ENCODE data around the gene APOA5.
"Not testable (repeated sequence)": the region's sequence is repeated elsewhere in the genome, so short reads cannot be mapped to it uniquely, and the experiment has no call there.

The APOA5 gene

DNA sequence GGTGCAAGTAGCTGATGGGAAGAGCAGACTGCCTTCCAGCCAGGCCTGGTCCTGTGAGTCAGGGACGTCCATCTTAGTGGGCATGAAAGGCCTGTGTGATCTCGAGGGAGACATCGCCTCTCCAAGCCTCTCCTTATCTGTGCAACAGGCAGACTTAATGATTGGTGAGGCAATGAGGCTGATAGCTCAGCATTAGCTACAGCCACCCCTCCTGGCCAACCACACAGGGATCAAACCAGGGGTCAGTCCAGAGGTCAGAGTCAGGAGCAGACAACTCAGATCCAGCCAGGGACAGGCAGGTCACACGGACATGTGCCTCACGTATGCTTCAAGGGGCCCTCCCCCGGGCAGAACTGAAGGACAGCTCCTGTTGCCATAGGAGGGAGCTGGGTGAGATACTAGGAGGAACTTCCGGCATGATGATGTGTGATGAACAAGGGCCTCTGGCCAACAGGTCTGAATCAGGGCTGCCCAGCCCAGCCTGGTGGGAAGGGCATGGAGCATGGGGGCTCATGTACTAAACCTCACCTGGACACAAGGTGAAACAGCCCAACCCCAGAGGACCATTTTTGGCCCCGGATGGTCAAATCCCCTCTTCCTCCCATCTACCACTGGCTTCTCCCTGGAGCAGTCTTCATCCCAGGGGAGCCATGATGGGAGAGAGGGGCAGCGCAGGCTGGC lies 35.2 kb upstream of the APOA5 start:
- DNase-seq = no peak

DNA sequence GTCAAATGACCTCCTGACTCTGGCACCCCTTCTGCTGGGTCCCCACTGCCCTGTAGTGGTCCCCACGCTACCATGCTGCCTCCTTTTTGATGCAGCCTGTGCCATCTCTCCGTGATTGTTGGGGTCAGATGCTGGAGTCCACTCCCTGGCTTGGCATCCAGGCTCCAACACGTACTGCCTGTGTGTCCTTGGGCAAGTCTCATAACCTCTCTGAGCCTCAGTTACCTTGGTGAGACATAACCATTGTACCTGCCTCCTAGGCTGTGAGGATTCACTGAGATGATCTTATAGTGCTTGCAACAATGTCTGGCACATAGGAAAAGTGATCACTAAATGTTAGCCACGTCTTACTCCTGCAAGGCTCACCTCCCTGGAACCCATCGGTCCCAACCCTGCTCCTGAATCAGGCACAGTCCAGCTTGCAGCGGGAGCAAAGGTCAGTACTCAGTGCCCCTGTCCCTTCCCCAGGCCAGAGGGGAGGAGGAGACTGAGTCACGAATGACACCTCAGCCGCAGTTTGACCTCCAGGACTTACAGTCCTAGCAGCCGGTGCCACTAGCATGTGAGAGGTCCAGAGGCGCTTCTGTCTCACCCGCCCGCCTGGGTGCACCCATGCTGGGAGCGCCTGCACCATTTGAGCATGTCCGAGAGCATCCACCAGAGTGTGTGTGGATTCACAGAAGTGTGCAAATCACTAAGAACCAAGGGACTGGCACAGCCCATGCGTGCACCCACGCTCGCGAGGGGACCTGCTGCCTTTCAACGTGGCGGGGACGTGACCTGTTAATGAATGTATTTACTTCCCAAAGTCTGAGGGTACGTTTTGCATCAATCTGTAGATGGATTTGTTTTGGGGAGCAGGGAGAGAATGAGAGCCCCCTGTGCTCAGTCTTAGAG lies 34.4 kb upstream of the APOA5 start:
- no peak for DNase-seq

DNA sequence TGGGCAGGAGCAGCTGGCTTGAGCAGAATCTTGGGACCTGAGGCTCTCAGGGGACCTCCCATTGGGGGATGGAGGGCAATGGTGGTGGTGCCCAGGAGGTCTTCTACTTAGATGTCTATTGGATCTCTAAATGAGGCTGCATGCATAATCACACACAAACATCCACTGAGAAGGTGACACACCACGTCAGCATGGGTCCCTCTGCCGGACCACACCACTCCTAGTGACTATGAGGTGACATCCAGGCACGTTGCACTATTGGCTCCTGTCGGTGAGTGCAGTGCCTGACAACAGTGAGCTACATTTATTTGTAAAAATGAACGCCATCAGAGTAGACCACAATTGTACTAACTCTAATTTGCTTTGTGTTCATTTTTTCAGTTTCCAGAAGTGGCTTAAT lies 33.8 kb upstream of the APOA5 start:
- DNase-seq = no peak

DNA sequence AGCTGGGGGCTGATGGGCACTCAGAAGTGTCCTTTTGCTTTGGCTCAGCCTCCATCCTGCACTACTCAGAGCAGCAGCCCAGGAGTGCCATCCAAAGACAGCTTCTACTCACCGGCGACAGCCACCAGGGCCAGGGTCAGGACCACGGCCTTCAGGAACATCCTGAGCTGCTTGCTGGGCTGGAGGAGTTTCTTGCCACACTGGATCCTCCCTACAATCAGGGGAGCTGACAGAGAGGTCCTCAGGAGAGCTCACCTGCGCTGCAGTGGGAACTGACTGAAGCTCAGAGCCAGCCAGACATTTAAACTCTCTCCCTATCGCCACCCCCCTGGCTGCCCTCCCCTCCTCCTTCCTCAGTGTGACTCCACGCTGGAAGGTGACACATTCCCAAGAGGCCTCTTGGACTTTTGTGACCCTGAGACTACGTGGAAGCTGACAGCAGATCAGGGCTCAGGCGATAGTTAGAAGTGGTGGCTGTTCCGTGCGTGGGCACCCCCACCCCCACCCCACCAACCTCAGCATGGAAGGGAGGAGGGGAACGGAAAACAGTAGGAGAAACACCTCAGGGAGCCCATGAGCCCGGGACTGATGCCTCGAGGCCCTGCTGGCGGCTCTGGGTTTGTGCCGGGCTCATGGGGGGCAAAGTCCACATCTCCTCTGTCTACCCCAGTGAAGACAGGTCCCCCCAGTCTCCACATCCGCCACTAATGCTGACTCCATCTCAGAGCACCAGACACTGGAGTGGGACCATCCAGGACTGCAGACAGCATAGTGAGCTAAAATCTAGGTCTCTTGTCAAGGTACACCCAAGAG lies 31.6 kb upstream of the APOA5 start, which contains the start of gene APOA4:
Gene APOA4 (minus strand): TSS at position 274 of the 813 bp plus-strand sequence. CDS start 113 bp downstream, at position 161.
- DNase-seq = no peak

DNA sequence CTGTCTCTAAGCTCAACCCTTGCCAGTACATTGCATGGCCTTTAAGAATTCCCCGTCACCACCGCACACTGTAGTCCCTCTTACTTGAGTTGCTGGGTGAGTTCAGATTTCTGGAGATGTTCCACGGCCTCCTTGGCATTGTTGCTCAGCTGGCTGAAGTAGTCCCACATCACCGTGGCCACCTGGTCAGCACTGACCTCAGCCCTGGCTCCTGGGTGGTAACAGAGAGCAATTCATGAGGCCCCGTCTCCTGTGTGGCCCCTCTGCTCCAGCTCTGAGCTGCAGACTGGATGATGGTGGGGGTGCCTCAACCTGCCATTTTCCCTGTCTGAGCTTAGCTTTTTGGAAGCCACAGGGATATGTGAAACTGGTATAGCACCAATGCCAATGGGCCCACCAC lies 30.9 kb upstream of the APOA5 start:
- no peak for DNase-seq

DNA sequence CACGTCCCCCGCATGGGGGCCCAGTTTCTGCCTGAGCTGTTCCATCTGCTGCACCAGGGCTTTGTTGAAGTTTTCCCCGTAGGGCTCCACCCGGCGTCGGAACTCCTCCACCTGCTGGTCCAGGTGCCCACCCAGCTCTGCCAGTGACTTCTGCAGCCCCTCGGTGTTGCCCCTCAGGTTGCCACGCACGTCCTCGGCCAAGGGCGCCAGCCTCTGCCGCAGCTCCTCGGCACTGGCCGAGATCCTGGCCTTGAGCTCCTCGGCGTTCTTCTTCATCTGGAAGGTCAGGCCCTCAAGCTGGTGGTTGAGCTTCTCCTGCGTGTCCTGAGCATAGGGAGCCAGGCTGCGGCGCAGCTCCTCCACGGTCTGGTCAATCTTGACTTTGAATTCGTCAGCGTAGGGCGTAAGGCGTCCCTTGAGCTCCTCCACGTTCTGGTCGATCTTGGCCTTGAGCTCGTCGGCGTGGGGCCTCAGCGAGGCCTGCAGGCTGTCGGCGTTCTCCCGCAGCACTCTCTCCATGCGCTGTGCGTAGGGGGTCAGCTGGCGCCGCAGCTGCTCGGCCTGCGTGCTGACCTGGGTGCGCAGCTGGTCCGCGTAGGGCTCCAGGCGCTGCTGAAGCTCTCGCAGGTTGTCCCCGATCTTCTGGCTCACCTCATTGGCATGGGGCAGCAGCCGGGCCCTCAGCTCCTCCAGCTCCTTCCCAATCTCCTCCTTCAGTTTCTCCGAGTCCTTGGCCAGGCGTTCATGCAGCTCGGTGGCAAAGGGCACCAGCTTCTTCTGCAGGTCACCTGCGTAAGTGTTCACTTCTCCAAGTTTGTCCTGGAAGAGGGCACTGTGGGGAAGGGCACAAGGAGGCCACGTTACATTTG lies 29.6 kb upstream of the APOA5 start:
- DNase-seq = no peak

DNA sequence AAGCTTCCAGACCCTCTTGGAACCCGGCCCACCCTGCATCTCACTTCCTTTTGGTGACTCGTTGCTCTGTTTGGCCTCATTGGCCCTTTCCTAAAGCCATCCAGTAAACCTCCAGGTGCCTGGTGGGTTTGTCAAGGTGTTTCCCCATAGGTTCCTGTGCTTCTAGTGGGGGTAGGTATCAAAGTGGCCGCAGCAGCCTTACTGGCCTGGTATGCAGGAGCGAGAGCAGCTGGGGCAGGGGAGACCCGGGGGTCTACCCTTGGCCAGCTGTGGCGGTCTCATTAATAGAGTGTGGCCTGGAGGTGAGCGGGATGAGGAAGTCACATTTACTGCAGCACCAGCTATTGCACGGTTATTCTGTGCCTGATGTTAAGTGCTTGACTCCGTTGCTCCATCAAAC lies 27.4 kb upstream of the APOA5 start:
- no peak for DNase-seq

DNA sequence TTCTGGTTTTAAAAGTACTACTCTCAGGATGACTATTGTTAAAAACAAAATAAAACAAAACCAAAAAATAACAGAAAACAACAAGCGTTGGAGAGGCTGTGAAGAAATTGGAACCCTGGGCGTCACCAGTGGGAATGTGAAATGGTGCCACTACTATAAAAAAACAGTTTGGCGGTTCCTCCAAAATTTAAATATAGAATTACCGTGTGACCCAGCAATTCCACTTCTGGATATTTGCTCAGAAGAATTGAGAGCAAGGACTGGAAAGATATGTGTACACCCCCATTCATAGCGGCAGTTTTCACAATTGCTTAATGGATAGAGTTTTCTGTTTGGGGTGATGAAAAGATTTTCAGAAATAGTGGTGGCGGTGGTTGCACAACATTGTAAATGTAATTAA lies 22.8 kb upstream of the APOA5 start:
- DNase-seq = no peak

DNA sequence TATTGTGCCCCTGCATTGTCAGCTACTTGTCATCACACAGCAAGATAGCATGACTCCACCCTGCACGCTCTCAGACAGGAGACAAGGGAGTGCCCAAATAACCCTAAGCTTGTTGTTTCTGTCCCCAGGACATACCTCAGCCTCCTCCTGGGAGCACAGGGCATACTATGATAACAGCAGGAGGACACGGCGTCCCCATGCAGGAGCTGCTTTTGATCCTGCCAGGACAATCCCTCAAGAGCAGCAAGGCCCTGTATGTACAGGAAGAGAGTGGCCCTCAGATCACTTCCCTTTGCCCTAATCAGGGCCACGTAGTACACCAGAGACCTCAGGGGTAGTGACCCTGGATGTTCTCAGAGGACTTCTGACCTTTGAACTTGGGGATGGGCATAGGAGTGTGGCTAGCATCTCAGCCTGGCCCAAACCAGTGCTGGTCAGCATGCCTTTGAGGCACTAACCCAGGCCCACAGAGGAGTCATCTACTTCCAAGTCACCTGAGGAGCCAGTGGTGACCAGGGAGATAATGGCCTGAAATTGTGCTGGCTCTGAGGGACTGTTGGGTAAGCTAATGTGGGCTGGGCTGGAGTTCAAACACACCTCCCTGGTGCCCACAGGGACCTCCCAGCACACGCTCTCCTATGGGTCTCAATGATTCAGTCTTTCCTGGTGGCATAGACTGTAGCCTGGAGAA lies 22.2 kb upstream of the APOA5 start:
- no peak for DNase-seq

DNA sequence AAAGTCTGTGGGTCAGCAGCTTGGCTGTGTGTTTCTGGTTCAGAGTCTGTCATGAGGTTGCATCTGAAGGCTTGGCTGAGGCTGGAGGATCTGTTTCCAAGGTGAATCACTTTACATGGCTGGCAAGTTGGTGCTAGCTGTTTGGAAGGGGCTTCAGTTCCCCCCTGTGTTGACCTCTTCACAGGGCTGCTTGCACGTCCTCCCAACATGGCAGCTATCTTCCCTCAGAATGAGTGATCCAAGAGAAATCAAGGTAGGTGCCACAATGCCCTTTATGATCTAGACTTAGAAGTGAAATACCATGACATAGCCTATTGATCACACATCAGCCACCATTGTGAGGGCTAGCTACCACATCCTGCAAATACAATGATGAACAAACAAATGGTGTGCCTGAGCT lies 21.5 kb upstream of the APOA5 start:
- DNase-seq = no peak

DNA sequence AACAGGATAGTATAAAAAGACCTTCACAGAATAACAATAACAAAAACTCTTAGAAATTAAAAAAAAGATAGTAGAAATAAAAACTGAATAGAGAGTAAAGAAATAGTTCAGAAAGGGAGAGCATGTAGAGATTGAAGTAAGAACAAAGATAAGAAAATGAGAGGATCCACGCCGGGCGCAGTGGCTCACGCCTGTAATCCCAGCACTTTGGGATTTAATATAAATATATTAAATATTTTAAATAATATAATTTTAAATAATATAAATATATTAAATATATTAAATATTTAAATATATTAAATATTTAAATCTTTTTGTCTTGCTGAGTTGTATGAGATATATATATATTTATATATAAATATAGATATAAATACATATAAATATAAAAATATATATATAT lies 20.4 kb upstream of the APOA5 start:
- no peak for DNase-seq

DNA sequence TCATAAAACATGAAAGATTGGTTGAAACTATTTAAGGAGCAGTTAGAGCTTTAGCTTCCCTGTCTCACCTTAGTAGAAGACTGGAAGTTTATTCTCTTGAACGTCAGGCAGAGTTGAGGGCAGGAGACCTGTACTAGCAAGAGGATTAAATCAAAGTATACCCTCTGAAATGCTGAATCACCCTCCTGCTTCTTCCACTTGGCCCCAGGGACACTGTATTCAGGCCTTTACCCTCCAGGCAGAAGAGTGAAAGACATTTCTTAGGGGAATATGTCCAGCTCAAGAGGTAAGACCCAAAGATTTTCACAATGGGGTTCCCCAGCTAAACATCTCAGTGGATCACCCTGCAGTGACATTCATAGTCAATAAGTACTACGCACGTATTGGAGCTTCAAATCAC lies 19.5 kb upstream of the APOA5 start:
- no peak for DNase-seq

DNA sequence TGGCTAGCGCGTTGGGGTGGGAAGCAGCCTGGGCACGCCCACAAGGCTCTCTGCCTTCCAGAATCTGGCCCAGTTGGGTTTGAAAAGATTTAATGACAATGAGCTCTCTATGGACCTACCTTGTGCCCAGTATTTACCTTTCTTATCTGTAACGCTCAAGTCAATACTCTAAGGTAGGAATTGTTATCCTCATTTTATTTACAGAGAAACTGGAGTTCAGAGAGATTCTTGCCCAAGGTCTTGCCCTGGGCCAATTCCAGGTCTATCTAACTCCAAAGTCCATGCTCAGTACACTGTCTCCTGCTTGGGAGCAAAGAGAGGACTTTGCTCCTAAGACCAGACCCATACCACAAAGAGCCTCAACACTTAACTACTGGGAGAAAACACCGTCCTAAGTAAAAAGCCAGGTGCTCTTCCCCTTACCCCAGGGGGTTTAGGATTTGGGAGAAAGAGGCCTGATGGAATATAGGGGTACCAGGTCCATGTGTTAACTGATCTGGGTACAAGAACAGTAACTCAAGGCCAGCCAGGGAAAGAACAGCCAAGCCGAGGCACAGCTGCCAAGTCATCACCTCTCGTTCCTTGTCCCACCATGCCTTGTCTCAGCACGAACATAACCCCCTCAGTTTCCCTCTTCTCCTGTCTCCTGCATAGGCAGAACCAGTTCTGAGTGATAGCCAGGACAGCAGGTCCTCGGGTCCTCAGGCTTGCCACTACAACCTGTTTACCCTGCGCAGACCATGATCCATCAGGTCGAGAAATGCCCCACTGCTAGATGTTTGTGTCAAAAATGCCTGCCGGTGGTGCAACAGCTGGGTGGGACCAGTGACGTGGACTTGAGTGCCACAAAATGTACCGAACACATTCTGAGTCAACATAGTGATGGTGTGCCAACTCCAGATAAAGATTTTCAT lies 16.8 kb upstream of the APOA5 start:
- no peak for DNase-seq

DNA sequence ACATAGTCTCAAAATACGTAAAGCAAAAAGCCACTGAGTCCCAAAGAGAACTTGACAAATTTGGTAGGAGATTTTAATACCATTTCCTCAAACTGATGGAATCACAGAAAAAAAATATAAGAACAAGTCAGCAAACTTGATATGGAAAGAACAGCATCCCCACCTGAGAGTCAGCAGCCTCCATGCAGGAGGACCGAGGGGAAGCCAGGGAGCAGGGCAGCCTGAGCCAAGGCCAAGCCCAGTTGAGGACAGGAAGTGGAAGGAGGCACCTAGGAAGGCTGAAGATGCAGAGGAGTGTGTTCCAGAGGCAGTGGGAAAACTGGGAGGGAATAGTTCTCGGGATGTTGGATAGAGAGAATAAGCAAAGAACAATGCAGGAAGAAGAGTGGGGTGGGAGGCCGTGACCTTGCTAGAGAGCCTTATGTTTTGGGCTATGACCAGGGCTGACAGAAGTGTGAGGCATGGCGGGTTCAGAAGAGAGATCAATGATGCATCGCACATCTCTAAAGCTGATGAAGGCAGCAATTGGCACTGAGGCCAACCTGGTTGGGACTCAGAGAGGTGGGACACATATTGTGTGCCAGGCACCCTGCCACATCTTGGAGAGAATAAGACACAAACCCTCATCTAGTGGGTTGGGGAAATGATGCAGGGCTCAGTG lies 16.1 kb upstream of the APOA5 start:
- no peak for DNase-seq

DNA sequence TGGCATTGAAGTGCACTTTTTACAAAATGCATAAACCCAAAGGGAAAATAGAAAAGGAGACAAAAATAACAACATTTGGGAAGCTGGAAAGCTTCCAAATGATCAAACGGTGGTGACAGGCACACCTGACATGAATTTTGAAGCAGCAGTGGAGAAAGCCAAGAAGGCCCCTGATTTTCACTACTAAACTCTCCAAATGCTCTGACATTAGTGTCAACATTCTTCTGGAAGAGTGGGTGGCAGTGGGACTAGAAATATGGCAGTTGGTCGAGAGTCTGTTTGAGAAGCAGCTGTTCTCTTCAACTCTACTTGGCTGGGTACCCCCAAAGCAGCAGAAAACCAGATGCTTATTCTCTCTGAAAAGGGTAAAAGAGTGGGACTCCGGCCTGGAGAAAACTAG lies 12.3 kb upstream of the APOA5 start:
- DNase-seq = no peak

DNA sequence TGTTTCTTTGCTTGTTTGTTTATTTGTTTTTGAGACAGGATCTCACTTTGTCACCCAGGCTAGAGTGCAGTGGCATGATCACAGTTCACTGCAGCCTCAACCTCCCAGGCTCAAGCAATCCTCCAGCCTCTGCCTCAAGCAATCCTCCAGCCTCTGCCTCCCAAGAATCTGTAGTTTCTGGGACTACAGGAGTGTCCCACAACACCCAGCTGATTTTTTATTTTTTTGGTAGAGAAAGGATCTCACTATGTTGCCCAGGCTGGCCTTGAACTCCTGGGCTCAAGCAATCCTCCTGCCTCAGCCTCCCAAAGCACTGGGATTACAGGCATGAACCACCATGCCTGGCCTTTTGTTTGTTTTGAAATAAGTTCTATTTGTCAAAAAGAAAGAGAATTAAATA lies 10.0 kb upstream of the APOA5 start:
- not testable (repeated sequence) for DNase-seq

DNA sequence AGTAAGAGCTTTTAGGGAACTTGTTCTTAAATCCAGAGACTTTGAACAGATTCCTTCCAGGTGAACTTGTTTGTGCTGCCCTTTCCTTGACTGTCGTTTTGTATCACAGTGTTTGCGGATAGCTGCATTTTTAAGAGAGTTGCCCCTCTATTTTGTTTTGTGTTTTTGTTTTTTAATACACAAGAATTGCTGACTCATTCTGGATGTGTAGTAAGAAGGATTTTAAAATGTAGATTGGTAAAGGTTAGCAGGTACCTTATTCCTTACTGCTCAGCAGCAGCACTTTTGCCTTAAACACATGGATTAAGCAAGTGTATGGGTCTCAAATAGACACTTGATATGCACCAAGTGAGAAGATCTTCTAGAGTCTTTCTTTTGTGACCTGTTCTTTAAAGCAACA lies 8.9 kb upstream of the APOA5 start:
- no peak for DNase-seq

DNA sequence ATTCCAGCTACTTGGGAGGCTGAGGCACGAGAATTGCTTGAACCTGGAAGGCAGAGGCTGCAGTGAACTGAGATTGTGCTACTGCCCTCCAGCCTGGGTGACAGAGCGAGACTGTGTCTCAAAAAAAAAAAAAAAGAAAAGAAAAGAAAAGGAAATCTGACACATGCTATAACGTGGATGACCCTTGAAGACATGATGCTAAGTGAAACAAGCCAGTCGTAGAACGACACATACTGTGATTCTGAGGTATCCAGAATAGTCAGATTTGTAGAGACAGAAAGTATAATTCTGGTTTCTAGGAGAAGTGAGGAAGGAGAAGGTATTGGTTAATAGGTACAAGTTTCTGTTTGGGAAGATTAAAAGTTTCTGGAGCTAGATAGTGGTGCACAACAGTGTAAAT lies 6.7 kb upstream of the APOA5 start:
- no peak for DNase-seq

DNA sequence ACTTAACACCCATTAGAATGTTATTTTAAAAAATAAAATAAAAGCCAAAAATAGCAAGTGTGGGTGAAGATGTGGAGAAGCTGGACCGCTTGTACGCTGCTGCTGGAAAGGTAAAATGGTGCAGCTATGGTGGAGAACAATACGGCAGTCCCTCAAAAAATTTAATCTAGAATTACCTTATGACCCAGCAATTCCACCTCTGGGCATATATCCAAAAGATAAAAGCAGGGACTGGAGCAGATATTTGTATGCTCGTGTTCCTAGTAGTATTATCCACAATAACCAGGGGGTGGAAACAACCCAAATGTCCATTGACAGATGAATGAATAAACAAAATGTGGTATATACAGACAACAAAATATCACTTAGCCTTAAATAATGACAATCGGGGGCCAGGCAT lies 6.1 kb upstream of the APOA5 start:
- DNase-seq = no peak

DNA sequence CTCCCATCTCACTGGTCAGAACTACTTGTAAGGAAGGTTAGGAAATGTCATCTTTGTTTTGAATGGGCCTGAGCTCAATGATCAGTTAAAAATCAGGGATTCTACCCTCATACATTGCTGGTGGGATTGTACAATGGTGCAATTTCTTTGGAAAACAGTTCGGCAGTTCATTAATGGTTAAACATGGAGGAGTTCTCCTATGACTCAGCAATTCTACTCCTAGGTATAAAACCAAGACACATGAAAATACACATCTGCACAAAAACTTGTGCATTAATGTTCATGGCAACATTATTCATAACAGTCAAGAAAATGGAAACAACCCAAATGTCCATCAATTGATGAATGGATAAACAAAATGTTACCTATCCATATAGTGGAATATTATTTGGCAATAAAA lies 4.9 kb upstream of the APOA5 start:
- no peak for DNase-seq
